T-cell (primary cell): ENCODE measurements around the gene SNX33. TPM values are rescaled to one million over a fixed set of nuclear protein-coding genes. Genes with fewer than 3 reads are reported as not detected.

Experiments
- ATAC-seq, 4 experiments: fragments of 200-7000 bp in 3 of 4; fragments of 150-1000 bp in 1 of 4; cut with Tn5 transposase; replicated peaks in 1 of 4; 1 replicate in 3 of 4; 2 replicates in 1 of 4; pipeline ENCODE4 v1.10.0; 2021; ENCODE audit warnings: moderate library complexity in 3 of 4, mild to moderate bottlenecking in 2 of 4, moderate number of reproducible peaks in 1 of 4
- CTCF ChIA-PET, 2 donors: fragments of 300-600 bp; sonication (Branson Sonifier 250); formaldehyde crosslinking; loops; one replicate each; lab custom pipeline; 2022; ENCODE audit warnings: antibody characterized with exemption in 2 of 2; lab: Charles Lee
- POLR2A ChIA-PET, 2 donors: fragments of 300-600 bp; sonication (Branson Sonifier 250); formaldehyde crosslinking; loops; one replicate each; lab custom pipeline; 2022; ENCODE audit warnings: antibody characterized with exemption in 2 of 2; lab: Charles Lee
- DNase-seq, 35 experiments: peaks; one replicate each; pipeline versions ENCODE4 v3.0.0 to v3.0.0-alpha.2; 2013 to 2023
- H3K27ac ChIP-seq: one replicate; pipeline ENCODE4 v1.5.1; 2013; ENCODE audit warnings: low read length
- H3K27me3 ChIP-seq, 2 experiments: replicated peaks in 1 of 2; 1 replicate in 1 of 2; 2 replicates in 1 of 2; pipeline versions ENCODE4 v1.6.1 to v1.7.0; 2013; ENCODE audit warnings: low read length in 1 of 2, mixed read lengths in 1 of 2; ENCODE audit not compliant: control insufficient read depth in 2 of 2, insufficient read depth in 2 of 2; ENCODE audit errors: extremely low read depth in 1 of 2
- H3K36me3 ChIP-seq, 2 donors: 1 replicate in 1 of 2; 2 replicates in 1 of 2; pipeline versions ENCODE4 v1.6.1 to v1.7.0; 2013; ENCODE audit warnings: low read length in 1 of 2; ENCODE audit not compliant: control insufficient read depth in 2 of 2, insufficient read depth in 1 of 2; ENCODE audit errors: extremely low read depth in 1 of 2
- H3K4me1 ChIP-seq, 2 experiments: 1 replicate in 1 of 2; 2 replicates in 1 of 2; pipeline versions ENCODE4 v1.6.1 to v1.7.0; 2013; ENCODE audit warnings: low read length in 2 of 2, mixed read lengths in 1 of 2; ENCODE audit not compliant: insufficient read depth in 2 of 2, control insufficient read depth in 1 of 2; ENCODE audit errors: extremely low read depth in 1 of 2
- H3K4me3 ChIP-seq, 2 donors: 1 replicate in 1 of 2; 2 replicates in 1 of 2; pipeline versions ENCODE4 v1.5.1 to v1.7.0; 2013; ENCODE audit warnings: mild to moderate bottlenecking in 2 of 2, low read length in 1 of 2, moderate library complexity in 1 of 2; ENCODE audit not compliant: control insufficient read depth in 1 of 2; ENCODE audit errors: extremely low read depth in 1 of 2
- H3K9me3 ChIP-seq: 2 replicates; pipeline ENCODE4 v1.7.0; 2013
- H3K27ac Mint-ChIP-seq, 2 donors: one replicate each; pipeline ENCODE4 v1.8.0; 2020 to 2021; ENCODE audit warnings: mild to moderate bottlenecking in 2 of 2, mixed read lengths in 2 of 2
- H3K27me3 Mint-ChIP-seq, 2 donors: one replicate each; pipeline ENCODE4 v1.8.0; 2021 to 2022; ENCODE audit warnings: mixed read lengths in 2 of 2
- H3K36me3 Mint-ChIP-seq: one replicate; pipeline ENCODE4 v1.8.0; 2021; ENCODE audit warnings: mixed read lengths
- H3K4me1 Mint-ChIP-seq, 3 donors: one replicate each; pipeline ENCODE4 v1.8.0; 2020 to 2022; ENCODE audit warnings: mixed read lengths in 3 of 3, mild to moderate bottlenecking in 1 of 3
- H3K4me3 Mint-ChIP-seq, 3 donors: one replicate each; pipeline ENCODE4 v1.8.0; 2020 to 2022; ENCODE audit warnings: mild to moderate bottlenecking in 3 of 3, mixed read lengths in 3 of 3, moderate library complexity in 3 of 3
- H3K9me3 Mint-ChIP-seq, 3 donors: one replicate each; pipeline ENCODE4 v1.8.0; 2020 to 2022; ENCODE audit warnings: mixed read lengths in 3 of 3
- WGBS: methylation state at CpG from one replicate; pipeline ENCODE4 v1.1.5; 2013; ENCODE audit warnings: missing lambda C conversion rate; ENCODE audit not compliant: insufficient coverage; 5-methylcytosine and 5-hydroxymethylcytosine counted together
- total RNA-seq, 35 experiments: library from RNA in 6 of 35; stranded (reverse) in 6 of 35; fragments of 120-200 nt in 1 of 35; gene quantifications; one replicate each; pipeline versions ENCODE4 v1.2.1 to v1.2.4 and lab custom pipeline; 2013 to 2026

Gene SNX33
- total RNA-seq, 5 donors from 2014 or later (not counting 1 experiment from before 2014, with no cell fraction given) = 1.4 to 3.4 (median 2.5) TPM

GRCh38 chr15:75650908-75651809 is 3.4 kb downstream of the SNX33 start:
- Histone ChIP-seq H3K4me1 (peaks cover 3 to 31% of the 10 kb centered on the region in 2 experiments), H3K4me3 (no peak overlapping the region), H3K9me3 (no peaks in the 10 kb centered on the region), H3K36me3 (no peaks in the 10 kb centered on the region), H3K27me3 (no peaks in the 10 kb centered on the region), H3K27ac (no peak overlapping the region)
- ChIA-PET POLR2A (no interaction called here), CTCF (interaction anchor here in 1 of 2 donors (0.6 to 1.4 kb wide), 3 partner anchors 11 to 88 kb away, joined by 3 to 4 read pairs (median 3); partner anchors contain the start of gene IMP3)
- Mint-ChIP-seq H3K4me3 (peak overlapping the region in 2 of 3 donors; percentile 15 to 26), H3K9me3 (no peaks in the 10 kb centered on the region), H3K27ac (peak overlapping the region; percentile 11 to 55), H3K36me3 (no peaks in the 10 kb centered on the region), H3K4me1 (peaks cover 30 to 43% (median 32%) of the 10 kb centered on the region in 3 donors), H3K27me3 (no peaks in the 10 kb centered on the region)
- no peak for ATAC-seq
- 96% methylated on average over 5 of the region's 9 CpGs for WGBS
- DNase-seq = no peak

GRCh38 chr15:75651810-75652543 is 4.3 kb downstream of the SNX33 start:
- no peaks in the 10 kb centered on the region for H3K9me3 ChIP-seq
- peaks cover under 1 to 26% of the 10 kb centered on the region in 2 experiments for H3K4me1 ChIP-seq
- no peak overlapping the region for H3K4me3 ChIP-seq
- ChIA-PET CTCF (interaction anchor here in 1 of 2 donors (1.1 kb wide), 1 partner anchor 882 kb away, joined by 3 read pairs; no protein-coding TSS in a partner anchor), POLR2A (no interaction called here)
- no peaks in the 10 kb centered on the region for H3K36me3 ChIP-seq
- WGBS = no CpG with 5 or more reads among the region's 2 CpGs
- Mint-ChIP-seq H3K9me3 (no peaks in the 10 kb centered on the region), H3K27ac (peak overlapping the region; percentile 23 to 58), H3K4me3 (peak overlapping the region in 1 of 3 donors; percentile 26), H3K4me1 (peaks cover 22 to 35% (median 26%) of the 10 kb centered on the region in 3 donors), H3K27me3 (no peaks in the 10 kb centered on the region), H3K36me3 (no peaks in the 10 kb centered on the region)
- ATAC-seq = peak in 1 of 4 experiments; percentile 18
- H3K27me3 ChIP-seq = no peaks in the 10 kb centered on the region
- DNase-seq = no peak
- no peak overlapping the region for H3K27ac ChIP-seq

- Mint-ChIP-seq H3K27ac (no peak overlapping the region), H3K4me3 (no peak overlapping the region), H3K36me3 (no peaks in the 10 kb centered on the region), H3K4me1 (peaks cover 21 to 33% (median 25%) of the 10 kb centered on the region in 3 donors), H3K27me3 (no peaks in the 10 kb centered on the region), H3K9me3 (no peaks in the 10 kb centered on the region)
- H3K4me1 ChIP-seq = peaks cover 0 to 18% of the 10 kb centered on the region in 2 experiments
- no peak for ATAC-seq
- no peaks in the 10 kb centered on the region for H3K27me3 ChIP-seq
- ChIA-PET POLR2A (interaction anchor here in 1 of 2 donors (0.6 kb wide), 1 partner anchor 38 kb away, joined by 4 read pairs; no protein-coding TSS in a partner anchor), CTCF (interaction anchor here (0.5 to 1.1 kb wide), 2 partner anchors 884 to 1197 kb away, joined by 3 to 4 read pairs; no protein-coding TSS in a partner anchor)
- no peaks in the 10 kb centered on the region for H3K9me3 ChIP-seq
- H3K36me3 ChIP-seq = no peaks in the 10 kb centered on the region
- H3K27ac ChIP-seq = no peak overlapping the region
- no peak overlapping the region for H3K4me3 ChIP-seq
- no peak for DNase-seq
- whole genome bisulfite sequencing = 91% methylated on average over 13 of the region's 16 CpGs
These were observed 5.7 kb downstream of the SNX33 start for GRCh38 chr15:75653347-75653913.

GRCh38 chr15:75654201-75654907 is 6.6 kb downstream of the SNX33 start:
- no peaks in the 10 kb centered on the region for H3K9me3 ChIP-seq
- Mint-ChIP-seq H3K4me1 (peaks cover 21 to 30% (median 25%) of the 10 kb centered on the region in 3 donors), H3K27ac (no peak overlapping the region), H3K9me3 (no peaks in the 10 kb centered on the region), H3K27me3 (no peaks in the 10 kb centered on the region), H3K36me3 (no peaks in the 10 kb centered on the region), H3K4me3 (no peak overlapping the region)
- POLR2A ChIA-PET = no interaction called here
- DNase-seq (no peak), ATAC-seq (no peak)
- H3K36me3 ChIP-seq = no peaks in the 10 kb centered on the region
- H3K4me1 ChIP-seq = peaks cover 0 to 15% of the 10 kb centered on the region in 2 experiments
- WGBS = 100% methylated on average over 2 of the region's 4 CpGs
- H3K4me3 ChIP-seq = no peak overlapping the region
- H3K27me3 ChIP-seq = no peaks in the 10 kb centered on the region
- no peak overlapping the region for H3K27ac ChIP-seq
- CTCF ChIA-PET = interaction anchor here (0.6 kb wide), 2 partner anchors 77 to 736 kb away, joined by 3 read pairs; no protein-coding TSS in a partner anchor

- H3K4me3 Mint-ChIP-seq = no peak overlapping the region
- H3K4me1 Mint-ChIP-seq = peaks cover 13 to 17% (median 14%) of the 10 kb centered on the region in 3 donors
- H3K4me1 ChIP-seq = peaks cover 0 to 15% of the 10 kb centered on the region in 2 experiments
- no peak for ATAC-seq
- H3K27ac ChIP-seq = no peak overlapping the region
- no peaks in the 10 kb centered on the region for H3K27me3 Mint-ChIP-seq
- WGBS = 78% methylated on average over 3 of the region's 4 CpGs
- ChIA-PET POLR2A (interaction anchor here in 1 of 2 donors (0.6 kb wide), 1 partner anchor 561 kb away, joined by 3 read pairs; no protein-coding TSS in a partner anchor), CTCF (no interaction called here)
- no peaks in the 10 kb centered on the region for H3K27me3 ChIP-seq
- no peaks in the 10 kb centered on the region for H3K36me3 Mint-ChIP-seq
- DNase-seq = no peak
- no peak overlapping the region for H3K27ac Mint-ChIP-seq
- H3K4me3 ChIP-seq = no peak overlapping the region
- H3K36me3 ChIP-seq = no peaks in the 10 kb centered on the region
- H3K9me3 Mint-ChIP-seq = no peaks in the 10 kb centered on the region
- H3K9me3 ChIP-seq = no peaks in the 10 kb centered on the region
These were observed 8.2 kb downstream of the SNX33 start for GRCh38 chr15:75655931-75656330.
